Measurements from ENCODE around the gene PSMA7.

Gene PSMA7

GRCh38 chr20:62171245-62171644 is 28.1 kb upstream of the PSMA7 start:
- no peak for DNase-seq

GRCh38 chr20:62170536-62170935 is 27.3 kb upstream of the PSMA7 start:
- no peak for DNase-seq

DNA sequence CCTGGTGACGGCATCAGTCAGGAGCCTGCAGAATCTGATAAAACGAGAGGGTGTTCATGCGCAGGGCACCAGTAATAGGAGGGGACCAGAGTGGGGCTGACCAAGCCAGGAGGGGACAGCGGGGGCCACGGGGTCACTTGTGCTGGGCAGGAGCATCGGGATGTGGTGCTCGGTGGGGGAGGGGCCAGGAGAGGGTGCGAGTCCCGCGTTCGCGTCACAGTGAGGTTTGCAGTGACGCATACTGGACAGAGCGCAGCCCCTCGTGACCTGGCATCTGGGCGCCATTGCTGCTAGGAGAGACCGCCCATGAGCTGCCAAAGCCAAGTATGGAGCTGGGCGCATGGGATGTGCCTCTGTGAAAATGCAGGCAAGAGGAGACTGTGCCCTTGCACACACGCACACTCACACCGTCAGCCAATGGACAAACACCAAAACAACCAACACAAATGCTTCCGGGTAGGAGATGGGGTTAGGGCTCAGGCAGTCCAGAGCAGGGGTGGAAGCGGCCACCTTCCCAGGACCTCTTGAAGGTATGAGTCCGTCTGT is 25.8 kb upstream of the PSMA7 start:
- no peak for DNase-seq

DNA sequence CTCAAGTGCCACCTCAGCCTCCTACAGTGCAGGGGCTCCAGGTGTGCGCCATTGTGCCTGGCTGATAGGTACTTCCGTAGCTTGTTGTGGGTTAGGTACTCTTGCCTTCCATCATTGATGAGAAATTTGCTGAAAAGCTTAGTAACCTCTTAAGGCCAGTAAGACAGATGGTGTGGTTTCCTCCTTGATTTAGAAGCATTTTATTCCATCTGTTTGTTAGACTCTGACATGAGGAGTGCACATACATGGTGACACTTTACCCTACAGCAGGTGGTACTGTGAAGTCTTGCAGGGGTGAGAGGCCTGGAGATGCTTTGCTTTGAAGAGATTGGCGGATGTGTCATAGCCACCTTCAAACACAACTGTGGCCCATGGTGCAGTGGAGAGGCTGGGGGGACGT is 24.9 kb upstream of the PSMA7 start:
- DNase-seq, result no peak

DNA sequence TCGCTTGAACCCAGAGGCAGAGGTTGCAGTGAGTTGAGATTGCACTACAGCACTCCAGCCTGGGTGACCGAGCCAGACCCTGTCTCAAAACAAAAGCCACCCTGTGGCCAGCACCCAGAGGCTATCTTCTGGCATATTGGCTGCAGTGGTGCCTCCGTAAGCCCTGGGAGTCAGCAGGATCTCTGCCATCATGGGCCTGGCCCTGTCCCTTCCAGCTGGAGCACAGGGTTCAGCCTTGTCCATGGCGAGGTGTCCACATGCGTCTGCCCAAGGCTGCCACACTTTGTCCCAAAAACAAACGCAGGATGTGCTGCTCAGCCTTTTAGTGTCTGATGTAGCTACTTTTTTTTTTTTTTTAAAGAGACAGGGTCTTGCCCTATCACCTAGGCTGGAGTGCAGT is 24.3 kb upstream of the PSMA7 start:
- DNase-seq, result no peak

- no peak for DNase-seq
These were observed 22.7 kb upstream of the PSMA7 start for GRCh38 chr20:62165762-62166399.

- DNase-seq, result no peak
These were observed 21.9 kb upstream of the PSMA7 start for GRCh38 chr20:62164879-62165761.

DNA sequence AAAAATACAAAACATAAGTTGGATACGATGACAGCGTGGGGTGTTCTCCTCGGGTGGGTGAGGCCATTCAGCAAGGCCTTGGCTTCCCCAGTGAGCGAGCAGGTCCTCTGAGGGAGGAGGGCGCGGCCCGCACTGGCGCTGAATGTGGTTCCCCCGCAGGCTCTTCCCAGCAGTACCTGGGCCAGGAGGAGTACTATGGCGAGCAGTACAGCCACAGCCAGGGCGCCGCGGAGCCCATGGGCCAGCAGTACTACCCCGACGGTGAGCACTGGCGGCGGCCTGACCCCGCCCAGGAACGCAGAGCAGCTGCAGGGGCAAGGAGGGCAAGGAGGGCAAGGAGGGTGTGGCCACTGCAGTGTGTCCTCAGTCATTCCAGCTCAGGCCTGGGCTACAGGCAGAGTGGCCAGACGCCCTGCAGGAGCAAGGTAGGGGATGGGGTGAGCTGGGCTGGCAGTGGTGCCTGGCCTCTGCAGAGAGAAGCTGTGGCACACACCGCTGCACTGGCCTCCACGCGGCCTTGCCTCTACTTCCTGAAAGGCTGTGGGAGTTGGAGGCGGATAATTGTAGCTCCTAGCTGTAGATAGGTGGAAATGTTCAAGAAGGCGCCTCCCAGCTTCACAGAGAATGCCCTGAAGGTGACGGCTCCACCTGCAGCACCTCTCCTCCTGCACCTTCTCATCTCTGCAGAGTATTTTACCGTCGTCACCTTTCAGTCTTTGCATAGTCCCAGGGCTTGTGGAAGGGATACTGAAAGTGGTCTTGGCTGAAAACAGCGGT is 21.0 kb upstream of the PSMA7 start:
- no peak for DNase-seq

DNA sequence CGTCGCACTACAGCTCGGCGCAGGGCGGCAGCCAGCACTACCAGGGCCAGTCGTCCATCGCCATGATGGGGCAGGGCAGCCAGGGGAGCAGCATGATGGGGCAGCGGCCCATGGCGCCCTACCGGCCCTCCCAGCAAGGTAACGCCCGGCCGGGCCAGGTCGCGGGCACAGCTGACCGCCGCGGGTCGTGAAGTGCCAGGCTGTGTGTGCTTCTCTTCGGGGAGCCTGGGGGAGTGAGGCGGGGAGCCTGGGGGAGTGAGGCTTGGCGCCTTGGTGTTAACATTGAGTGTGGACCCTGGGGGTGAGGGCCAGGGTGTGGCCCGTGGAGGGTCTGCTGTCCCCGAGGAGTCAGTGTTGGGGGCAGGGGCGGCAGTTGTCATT is 20.3 kb upstream of the PSMA7 start:
- no peak for DNase-seq

- no peak for DNase-seq
These were observed 19.7 kb upstream of the PSMA7 start for GRCh38 chr20:62162765-62163484.

DNA sequence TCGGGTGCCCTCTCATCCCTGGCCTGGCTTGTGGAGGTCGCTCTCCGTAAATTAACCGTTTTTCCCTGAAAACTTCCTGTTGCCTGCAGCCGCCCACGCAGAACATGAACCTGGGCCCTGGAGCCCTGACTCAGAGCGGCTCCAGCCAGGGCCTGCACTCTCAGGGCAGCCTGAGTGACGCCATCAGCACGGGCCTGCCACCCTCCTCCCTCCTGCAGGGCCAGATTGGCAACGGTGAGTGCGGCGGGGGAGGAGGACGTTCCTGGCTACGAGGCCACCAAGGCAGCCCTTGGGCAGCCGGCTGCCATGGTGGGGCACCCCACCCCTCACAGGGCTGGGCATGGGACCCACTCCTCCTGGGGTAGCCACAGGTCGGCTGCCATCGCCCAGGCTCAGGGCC is 18.2 kb upstream of the PSMA7 start:
- no peak for DNase-seq

DNA sequence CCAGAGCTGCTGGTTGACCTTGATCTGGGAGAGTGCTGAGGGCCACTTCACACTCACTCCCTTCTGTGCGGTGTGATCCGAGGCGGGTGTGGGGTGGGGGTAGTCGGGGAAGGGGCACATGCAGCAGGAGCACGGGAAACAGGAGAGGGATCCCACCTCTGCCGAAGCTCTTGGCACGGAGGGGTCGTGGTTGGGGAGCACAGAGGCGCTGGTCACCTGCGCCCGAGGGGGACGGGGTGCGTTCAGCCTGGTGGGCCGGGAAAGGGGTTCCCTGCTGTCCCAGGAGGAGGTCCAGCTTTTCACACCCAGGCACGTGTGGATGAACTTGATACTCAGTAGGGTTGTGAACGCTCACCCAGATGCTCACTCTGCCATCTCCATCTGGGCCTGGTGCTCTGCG is 17.7 kb upstream of the PSMA7 start:
- DNase-seq, result no peak

GRCh38 chr20:62160253-62160652 is 17.1 kb upstream of the PSMA7 start:
- DNase-seq, result no peak

- no peak for DNase-seq
These were observed 16.6 kb upstream of the PSMA7 start for GRCh38 chr20:62159839-62160238.

- DNase-seq, result no peak
These were observed 15.9 kb upstream of the PSMA7 start for GRCh38 chr20:62159052-62159451.

GRCh38 chr20:62158541-62158940 is 15.3 kb upstream of the PSMA7 start:
- no peak for DNase-seq

- no peak for DNase-seq
These were observed 14.8 kb upstream of the PSMA7 start for GRCh38 chr20:62158088-62158400.

DNA sequence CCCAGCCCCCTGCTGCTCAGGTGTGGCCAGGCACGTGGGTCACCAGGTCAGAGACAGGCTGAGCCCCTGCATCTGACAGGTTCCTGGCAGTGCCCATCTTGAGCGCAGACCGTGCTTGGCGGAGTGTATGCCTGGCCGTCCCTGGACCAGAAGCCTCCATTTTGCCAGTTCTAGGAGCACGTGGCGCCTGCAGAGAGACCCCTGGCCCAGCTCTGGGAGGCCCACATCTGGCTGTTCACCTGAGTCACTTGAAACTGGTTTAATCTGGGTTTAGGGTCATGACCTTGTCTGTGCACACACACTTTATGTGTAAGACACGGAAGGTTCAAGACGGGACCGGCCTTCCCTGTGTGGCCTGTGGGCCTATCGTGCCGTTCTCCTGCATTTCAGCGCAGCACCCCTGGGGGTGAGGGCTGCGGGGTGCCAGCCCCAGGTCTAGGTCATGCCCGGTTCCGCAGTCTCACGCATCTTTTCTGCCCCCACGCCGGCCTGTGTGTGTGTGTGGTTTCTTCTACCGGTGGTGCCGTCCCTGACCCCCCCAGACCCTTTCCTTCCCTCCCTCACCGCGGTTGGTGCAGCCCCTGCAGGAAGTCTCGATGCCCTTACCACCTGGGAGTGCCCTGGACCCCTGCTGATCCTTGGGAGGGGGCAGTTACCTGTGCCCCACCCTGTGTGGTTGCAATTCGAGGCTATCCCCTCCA is 14.3 kb upstream of the PSMA7 start:
- no peak for DNase-seq

GRCh38 chr20:62156592-62157386 is 13.6 kb upstream of the PSMA7 start:
- no peak for DNase-seq

DNA sequence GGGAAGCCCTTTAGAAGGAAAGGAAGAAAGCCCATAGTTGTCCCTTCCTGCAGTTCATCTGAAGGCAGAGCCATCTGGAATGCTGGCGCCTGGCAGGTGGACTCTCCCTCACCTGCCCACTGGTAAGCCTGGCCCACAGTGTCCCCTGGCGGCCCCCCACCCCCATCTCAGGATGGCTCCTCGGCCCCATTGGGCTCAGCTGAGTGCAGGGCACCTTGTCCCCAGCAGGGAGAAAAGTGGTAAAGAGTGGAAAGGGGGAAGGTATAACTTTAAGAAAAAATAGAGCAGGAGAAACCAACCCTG is 13.0 kb upstream of the PSMA7 start:
- DNase-seq, result no peak

DNA sequence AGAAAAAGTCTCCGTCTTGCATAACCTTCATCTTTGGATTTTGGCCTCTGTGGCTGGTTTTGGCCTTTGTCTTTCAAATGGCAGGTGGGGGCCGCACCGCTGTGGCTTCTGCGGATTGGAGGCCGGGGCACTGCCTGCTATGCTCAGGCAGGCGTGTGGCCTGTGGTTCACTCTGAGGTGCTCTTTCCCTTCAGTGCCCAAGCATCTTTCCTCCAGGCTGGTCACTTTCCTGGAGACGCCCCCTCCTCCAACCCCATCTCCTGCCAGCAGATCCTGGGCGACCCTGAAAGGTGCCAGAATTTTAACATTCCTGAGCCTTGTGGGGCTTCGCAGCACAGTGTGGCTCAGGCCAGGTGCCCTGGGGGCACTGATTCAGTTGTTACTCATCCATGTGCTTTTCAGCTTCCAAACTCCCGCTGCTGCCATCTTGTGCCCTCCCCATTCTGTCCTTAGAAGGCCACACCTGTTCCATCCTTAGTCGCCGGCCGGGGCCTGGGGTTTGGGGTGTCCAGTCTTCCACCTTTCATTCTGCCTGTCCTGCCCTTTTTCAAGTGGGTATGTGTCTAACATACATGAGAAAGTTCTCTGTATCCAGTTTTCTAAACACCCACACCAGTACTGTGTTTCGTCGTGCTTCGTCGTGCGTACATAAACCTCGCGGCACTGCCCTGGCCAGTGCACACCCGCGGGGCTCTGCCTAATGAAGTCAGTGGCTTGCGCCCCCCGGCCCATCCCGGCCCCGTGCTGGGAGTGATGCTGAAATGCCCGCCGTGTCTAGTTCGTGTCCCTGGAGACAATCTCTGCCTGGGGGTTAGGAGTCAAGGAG is 12.4 kb upstream of the PSMA7 start:
- DNase-seq, result no peak

Measured in GF-D8 (cell line).